GM21360 (cell line): ENCODE measurements around the gene GPC6.
A peak's percentile ranks its signal among the peaks of the same experiment; 100 is the strongest.
"Not testable (repeated sequence)": the region's sequence is repeated elsewhere in the genome, so short reads cannot be mapped to it uniquely, and the experiment has no call there.

Experiments
- ATAC-seq: cut with Tn5 transposase; IDR thresholded peaks from one replicate; pipeline ENCODE4 v1.9.1; 2021; ENCODE audit warnings: mild to moderate bottlenecking, moderate library complexity; ENCODE audit not compliant: unreplicated experiment

Gene GPC6

GRCh38 chr13:94329754-94330551 lies 1103.3 kb downstream of the GPC6 start:
- ATAC-seq: no peak

GRCh38 chr13:94330552-94331071 lies 1104.0 kb downstream of the GPC6 start:
- no peak for ATAC-seq

DNA sequence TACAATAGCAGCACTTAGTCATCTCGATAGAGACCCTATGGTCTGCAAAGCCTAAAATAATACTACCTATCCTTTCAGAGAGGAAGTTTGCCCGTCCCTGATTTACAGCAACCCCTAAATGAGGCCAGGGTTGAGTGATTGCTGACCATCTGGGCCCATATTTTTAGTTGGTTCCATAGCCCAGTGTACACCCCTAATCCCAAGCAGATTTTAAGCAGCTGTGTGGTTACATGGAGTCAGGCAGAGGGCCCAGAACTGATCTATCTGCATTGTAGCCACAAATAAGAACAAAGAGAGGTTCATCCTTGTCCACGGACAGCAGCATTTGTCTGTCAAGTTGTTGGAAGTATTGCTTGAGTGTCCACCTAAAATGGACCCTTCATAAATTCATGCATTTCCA lies 1104.7 kb downstream of the GPC6 start:
- ATAC-seq: no peak

- no peak for ATAC-seq
Observed at GRCh38 chr13:94332359-94333096, 1105.9 kb downstream of the GPC6 start.

GRCh38 chr13:94333131-94333820 lies 1106.7 kb downstream of the GPC6 start:
- ATAC-seq: no peak

- ATAC-seq: no peak
Observed at GRCh38 chr13:94335761-94336526, 1109.3 kb downstream of the GPC6 start.

- no peak for ATAC-seq
Observed at GRCh38 chr13:94339116-94339687, 1112.6 kb downstream of the GPC6 start.

GRCh38 chr13:94342436-94343242 lies 1116.0 kb downstream of the GPC6 start:
- ATAC-seq: no peak

DNA sequence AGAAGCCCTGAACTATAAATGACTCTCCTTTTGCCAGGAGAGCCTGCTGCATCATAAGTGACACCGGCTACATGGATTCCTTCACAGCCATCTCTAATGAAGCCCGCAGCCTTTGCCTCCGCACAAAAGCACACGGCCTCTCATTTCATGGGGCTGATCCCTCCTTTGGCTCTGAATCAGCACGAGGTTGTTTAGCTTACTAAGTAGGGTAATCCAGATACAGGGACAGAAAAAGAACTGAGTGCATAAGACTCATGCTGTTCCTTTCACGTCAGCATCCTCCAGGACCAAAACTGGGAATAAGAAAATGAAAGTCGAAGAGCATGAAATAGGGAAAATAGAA lies 1116.6 kb downstream of the GPC6 start:
- ATAC-seq: no peak

GRCh38 chr13:94343687-94344086 lies 1117.1 kb downstream of the GPC6 start:
- ATAC-seq: not testable (repeated sequence)

- no peak for ATAC-seq
Observed at GRCh38 chr13:94344126-94344818, 1117.7 kb downstream of the GPC6 start.

DNA sequence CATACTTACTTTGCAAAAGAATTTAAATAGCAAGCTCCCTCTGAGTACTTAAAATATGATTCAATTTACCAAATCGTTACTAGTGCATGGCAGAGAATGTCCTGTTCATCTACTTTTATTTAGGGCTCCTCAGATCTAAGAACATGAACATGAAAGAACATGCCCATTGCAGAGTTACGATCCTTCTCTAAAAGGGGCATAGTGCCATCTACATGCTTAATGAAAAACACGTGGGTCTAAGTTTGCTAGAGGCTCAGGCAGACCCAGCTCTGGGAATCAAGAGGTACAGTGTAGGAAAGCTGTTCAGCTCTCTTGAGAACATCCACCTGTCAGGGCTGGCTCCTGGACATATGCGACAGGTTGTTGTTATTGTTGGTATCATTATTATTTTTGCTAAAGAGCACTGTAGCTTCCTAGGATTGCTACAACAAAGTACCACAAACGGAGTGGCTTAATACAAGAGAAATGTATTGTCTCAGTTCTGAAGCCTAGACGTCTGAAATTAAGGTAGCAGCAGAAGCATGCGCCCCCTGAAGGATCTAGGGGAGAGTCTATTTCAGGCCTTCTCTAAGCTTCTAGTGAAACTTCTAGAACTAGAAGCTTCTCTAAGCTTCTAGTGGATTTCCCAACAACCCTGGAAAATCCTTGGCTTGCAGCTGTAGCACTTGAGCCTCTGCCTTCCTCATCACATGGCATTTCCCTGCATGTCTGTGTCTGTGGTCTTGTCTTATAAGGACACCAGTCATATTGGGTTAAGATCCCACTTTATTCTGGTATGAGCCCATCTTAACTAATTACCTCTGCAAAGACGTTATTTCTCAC lies 1119.0 kb downstream of the GPC6 start:
- no peak for ATAC-seq

GRCh38 chr13:94346261-94347019 lies 1119.8 kb downstream of the GPC6 start:
- no peak for ATAC-seq

DNA sequence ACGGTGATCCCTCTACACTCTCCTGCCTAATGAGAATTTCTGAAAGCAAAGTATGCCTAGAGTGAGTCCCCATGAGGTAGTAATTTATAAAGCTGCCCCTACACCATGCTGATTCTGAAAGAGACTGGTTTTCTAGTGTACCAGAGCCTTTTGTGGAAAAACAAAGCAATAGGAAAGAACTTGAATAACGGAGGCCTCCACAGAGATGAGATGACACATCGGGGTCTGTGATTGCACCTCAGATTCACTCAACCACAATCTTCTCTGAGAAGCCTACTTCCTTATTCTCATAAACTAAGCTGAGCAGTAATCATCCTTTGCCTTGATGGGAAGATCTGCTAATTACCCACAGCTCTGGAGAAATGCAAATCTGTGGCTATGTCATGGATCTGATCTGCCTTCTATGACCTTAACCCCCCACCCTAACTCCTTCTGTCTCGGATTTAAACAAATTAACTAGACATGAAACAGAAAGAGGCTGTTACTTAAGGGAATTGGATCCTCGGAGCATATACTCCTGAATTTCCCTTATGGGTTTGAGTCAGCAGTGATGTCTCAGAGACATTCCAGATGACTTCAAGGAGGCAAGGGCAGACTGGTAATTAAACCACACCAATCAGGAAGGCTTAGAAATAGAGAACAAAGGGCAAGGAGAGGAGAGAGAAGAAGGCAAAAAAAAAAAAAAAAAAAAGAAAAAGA lies 1124.8 kb downstream of the GPC6 start:
- peak; percentile 49 for ATAC-seq

DNA sequence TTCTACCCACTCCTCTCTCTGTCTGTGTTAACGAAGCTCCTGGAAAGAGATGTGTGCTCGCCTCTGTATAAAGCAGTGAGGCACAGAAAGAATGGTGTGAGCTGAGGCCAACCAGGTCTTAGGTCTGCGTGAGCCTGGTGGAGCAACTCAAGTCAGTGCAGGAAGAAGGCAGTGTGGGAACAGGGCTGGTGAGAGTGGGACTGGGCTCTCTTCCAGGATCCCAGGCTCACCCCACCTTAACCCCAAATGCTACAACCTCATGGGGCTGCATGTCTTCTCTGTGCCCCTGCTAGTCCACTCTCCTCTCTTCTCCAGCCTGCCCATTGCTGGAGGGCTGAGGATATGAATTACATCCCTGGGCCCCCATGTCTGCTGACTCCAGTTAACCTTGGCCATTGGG lies 1125.5 kb downstream of the GPC6 start:
- ATAC-seq: no peak

DNA sequence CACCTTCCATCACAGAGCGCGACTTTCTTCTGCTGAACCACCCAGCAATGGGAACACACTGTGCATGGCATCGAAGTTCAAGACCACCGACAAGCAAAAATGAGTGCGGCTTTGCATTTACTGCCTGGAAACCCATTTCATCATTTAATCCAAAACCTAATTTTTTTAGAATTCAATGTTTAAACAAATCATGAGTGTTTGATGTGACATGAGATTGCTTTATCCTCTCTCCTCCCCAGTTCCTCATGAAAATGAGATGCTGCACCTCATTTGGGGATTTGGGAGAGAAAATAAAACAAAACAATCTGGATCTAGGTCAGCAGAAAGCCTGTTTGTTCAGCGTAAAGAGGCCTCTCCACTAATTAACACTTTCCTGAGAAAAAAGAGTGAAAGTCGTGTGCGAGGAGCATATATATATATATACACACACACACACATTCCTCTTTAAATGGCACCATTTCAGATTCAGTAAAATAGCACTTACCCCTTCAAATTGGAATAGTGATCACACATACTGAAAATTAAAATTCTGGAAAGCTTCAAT lies 1126.6 kb downstream of the GPC6 start:
- ATAC-seq: no peak

DNA sequence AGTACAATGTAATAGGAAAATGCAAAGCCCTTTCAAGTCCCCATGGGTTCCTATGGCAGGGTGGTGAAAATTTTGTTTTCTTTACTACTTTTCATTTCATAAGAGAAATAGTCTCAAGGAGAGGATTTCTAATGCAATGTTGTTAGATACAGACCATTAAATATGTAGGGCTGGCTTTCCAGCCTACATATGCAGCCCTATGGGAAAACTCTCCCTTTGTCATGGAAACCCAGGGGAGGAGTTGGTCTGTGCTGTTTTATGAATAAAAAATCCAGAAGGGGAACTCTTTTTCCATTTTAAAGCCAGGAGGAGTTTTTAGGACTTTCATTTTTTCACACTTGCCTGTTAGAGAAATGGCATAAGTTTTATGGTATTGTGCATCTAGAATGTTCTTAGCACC lies 1133.3 kb downstream of the GPC6 start:
- ATAC-seq: no peak
